HG03039 (cell line): ENCODE results near the gene FAM184A.
A peak's percentile ranks its signal among the peaks of the same experiment; 100 is the strongest.
"Not testable (repeated sequence)": the region's sequence is repeated elsewhere in the genome, so short reads cannot be mapped to it uniquely, and the experiment has no call there.

Experiments used
- ATAC-seq: cut with Tn5 transposase; IDR thresholded peaks from one replicate; pipeline ENCODE4 v1.9.1; 2021; ENCODE audit warnings: mild to moderate bottlenecking, moderate library complexity; ENCODE audit not compliant: unreplicated experiment

The FAM184A gene, protein sequence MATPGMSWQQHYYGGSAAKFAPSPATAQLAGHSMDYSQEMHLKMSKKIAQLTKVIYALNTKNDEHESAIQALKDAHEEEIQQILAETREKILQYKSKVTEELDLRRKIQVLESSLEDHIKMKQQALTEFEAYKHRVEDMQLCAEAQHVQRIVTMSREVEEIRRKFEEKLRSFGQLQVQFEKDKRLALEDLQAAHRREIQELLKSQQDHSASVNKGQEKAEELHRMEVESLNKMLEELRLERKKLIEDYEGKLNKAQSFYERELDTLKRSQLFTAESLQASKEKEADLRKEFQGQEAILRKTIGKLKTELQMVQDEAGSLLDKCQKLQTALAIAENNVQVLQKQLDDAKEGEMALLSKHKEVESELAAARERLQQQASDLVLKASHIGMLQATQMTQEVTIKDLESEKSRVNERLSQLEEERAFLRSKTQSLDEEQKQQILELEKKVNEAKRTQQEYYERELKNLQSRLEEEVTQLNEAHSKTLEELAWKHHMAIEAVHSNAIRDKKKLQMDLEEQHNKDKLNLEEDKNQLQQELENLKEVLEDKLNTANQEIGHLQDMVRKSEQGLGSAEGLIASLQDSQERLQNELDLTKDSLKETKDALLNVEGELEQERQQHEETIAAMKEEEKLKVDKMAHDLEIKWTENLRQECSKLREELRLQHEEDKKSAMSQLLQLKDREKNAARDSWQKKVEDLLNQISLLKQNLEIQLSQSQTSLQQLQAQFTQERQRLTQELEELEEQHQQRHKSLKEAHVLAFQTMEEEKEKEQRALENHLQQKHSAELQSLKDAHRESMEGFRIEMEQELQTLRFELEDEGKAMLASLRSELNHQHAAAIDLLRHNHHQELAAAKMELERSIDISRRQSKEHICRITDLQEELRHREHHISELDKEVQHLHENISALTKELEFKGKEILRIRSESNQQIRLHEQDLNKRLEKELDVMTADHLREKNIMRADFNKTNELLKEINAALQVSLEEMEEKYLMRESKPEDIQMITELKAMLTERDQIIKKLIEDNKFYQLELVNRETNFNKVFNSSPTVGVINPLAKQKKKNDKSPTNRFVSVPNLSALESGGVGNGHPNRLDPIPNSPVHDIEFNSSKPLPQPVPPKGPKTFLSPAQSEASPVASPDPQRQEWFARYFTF

GRCh38 chr6:119078376-119079282 lies at the start of gene FAM184A:
TSS of gene FAM184A (minus strand) at chr6:119078664. CDS start at chr6:119078299, 365 bp downstream.
- ATAC-seq = no peak

GRCh38 chr6:119127627-119128026 lies 49.2 kb upstream of the FAM184A start:
- no peak for ATAC-seq

DNA sequence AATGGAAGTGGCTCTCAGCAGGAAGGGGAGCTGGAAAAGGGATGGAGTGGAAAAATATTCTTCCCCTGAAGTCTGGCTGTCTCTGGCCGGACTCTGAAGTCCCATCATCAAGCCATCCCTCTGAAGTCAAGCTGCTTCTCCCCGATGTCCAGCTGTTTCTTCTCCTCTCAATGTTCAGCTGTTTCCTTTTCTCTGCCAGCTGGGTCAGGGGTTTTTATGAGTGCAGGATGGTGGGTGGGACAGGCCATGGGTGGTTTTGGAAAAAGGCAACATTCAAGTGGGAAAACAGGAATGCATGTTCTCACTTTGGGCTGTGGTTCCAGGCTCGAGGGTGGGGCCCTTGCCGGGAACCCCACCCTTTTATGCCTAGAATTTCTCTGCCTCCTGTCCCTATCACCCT lies 48.4 kb upstream of the FAM184A start:
- ATAC-seq = no peak

GRCh38 chr6:119126140-119126539 lies 47.7 kb upstream of the FAM184A start:
- no peak for ATAC-seq

GRCh38 chr6:119125576-119125975 lies 47.1 kb upstream of the FAM184A start:
- ATAC-seq = no peak

- no peak for ATAC-seq
These were observed 45.8 kb upstream of the FAM184A start for GRCh38 chr6:119124079-119124824.

- ATAC-seq = no peak
These were observed 43.9 kb upstream of the FAM184A start for GRCh38 chr6:119122336-119122735.

DNA sequence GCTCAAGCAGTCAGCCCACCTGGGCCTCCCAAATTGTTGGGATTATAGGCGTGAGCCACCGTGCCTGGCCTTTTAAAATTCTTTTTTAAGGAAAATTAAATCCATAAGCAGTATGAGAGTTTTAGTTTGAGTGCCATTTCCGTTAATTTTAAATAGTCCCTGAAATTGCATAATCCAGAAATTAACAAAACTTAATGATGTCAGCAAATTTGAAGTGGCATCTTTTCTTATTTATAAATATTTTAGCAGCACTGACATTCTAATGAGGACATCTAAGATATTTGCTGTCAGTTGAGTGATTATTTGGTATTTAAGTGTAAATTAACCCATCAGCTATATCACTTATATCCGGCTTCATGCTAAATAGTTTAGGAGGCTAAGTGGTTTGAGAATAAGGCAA lies 42.9 kb upstream of the FAM184A start:
- no peak for ATAC-seq

DNA sequence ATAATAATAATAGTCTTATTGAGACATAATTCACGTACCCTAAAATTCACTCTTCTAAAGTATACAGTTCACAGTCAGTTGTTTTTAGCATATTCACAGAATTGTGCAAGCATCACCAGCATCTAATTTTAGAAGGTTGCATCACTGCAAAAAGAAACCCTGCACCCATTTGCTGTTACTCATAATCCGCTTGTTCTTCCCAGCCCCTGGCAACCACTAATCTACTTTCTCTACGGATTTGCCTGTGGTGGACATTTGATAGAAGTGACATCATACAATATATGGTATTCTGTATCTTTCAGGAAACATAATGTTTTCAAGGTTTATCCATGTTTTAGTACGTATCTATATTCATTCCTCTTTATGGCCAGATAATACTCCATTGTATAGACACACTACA lies 41.5 kb upstream of the FAM184A start:
- no peak for ATAC-seq

DNA sequence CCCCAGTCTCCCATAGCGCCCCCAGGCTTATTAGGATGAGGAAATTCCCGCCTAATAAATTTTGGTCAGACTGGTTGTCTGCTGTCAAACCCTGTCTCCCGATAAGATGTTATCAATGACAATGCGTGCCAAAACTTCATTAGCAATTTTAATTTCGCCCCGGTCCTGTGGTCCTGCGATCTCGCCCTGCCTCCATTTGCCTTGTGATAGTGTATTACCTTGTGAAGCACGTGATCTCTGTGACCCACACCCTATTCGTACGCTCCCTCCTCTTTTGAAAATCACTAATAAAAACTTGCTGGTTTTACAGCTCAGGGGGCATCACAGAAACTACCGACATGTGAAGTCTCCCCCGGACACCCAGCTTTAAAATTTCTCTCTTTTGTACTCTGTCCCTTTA lies 40.6 kb upstream of the FAM184A start:
- not testable (repeated sequence) for ATAC-seq

DNA sequence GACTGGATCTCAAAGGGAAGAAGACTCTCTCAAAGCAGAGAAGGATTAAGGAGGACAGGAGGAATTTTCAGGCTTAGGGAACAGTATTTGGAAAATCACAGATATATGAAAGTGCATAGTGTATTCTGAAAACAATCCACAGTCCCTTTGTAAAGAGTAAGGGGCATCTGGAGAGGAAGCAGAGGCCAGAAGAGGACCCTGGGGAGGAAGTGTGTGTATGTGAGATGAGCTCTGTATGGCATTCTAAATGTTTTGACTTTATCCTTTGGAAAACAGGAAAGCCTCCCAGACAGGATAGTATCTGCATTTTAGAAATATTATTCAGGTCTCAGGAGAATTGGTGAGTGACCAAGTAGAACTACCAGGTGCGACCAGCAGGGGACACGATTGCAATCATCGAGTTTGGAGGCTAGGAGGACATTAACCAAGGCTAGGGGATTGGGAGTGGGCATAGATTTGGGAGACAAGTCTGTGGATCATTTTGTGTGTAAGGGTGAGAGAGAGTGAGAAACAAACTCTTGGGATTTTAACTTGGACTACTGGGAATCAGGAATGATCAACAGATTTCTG lies 38.3 kb upstream of the FAM184A start:
- ATAC-seq = no peak

DNA sequence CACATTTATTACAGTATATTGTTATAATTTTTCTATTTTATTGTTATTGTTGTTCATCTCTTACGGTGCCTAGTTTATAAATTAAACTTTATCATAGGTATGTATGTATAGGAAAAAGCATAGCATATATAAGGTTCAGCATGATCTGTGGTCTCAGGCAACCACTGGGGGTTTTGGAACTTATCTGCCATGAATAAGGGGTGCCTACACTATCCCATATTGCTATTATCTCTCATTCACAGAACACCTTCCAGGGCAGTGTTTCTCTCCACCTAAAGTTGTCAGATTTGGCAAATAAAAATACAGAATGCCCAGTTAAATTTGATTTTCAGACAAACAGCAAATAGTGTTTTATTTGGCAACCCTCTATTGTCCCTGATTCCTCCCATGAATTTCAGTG lies 35.5 kb upstream of the FAM184A start:
- ATAC-seq = no peak

GRCh38 chr6:119112812-119113530 lies 34.5 kb upstream of the FAM184A start:
- no peak for ATAC-seq

GRCh38 chr6:119110601-119111548 lies 32.4 kb upstream of the FAM184A start:
- peak; percentile 78 for ATAC-seq

GRCh38 chr6:119109654-119110325 lies 31.3 kb upstream of the FAM184A start:
- ATAC-seq = no peak

DNA sequence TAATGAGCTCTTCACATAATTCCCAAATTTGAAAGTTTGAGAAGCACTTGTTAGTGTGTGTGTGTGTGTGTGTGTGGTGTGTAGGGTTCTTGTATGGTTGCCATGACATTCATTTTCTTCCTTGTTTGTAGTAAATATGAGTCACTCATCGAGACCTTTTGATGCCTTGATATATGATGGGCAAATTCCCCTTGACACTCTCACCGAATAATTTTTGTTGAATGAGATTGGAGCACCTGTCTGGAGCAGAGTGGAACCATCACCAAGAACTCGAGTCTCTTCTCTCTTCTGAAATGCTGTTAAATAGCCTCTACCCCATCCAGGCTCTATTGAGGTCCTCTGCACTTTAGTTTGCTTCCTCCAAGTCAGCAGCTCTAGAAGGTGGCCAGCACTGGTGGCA lies 29.6 kb upstream of the FAM184A start:
- no peak for ATAC-seq

DNA sequence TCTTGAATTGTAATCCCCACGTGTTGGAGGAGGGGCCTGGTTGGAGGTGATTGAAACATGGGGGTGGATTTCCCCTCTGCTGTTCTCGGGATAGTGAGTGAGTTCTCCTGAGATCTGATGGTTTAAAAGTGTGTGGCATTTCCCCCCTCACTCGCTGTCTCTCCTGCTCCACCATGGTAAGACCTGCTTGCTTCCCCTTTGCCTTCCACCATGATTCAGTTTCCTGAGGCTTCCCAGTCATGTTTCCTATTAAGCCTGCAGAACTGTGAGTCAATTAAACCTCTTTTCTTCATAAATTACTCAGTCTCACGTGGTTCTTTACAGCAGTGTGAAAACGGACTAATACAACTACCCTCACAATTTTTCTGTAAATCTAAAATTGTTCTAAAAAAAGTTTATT lies 26.8 kb upstream of the FAM184A start:
- ATAC-seq = no peak
